ENCODE measurements around the gene ATP6V1D.
"Not testable (repeated sequence)": the region's sequence is repeated elsewhere in the genome, so short reads cannot be mapped to it uniquely, and the experiment has no call there.

ATP6V1D gene

DNA sequence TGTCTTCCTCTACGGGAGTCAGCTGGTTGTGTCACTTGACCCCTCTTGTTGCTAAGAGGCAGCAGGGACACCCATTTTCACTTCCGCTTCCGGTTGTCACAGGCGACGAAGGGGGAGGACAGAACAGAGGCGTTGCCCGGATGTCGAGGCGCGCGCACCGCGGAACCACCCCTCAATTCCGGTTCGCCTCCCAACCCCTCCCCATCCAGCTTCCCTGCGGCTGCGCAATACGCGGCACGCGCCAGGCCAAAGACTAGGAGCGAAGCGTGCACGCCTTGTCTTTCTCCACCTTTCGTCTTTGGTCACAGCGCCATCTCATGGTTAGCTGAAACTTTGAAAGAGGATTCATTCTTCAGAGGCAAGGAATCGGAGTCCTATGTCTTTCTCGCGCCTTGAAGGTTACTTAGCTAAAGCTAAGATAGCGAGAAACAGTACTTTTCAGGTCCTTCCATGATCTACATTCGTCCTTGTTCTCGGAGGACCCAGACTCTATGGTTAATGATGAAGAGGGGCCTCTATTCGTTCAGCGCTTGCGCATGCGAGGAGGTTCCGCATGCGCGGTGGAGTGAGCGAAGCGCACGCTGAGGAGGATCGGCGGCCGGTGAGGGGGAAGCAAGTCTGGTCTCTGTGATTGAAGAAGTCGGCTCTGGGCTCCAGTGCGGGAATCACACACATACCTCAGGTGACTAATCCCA, at the start of gene ATP6V1D, which contains the start of gene EIF2S1:
Gene ATP6V1D, minus strand, starts transcription at position 30 of the 695 bp plus-strand sequence. CDS start 106 bp downstream, outside the sequence.
Gene EIF2S1, plus strand, starts transcription at position 554 of the 695 bp plus-strand sequence. CDS start 4,440 bp downstream, outside the sequence.
- TF ChIP-seq L3MBTL2 (conservative IDR thresholded peaks at IDR 0.05) = peak; percentile 77
- no peak for TF ChIP-seq FOXM1 (IDR thresholded peaks at IDR 0.05; ENCODE audit: borderline replicate concordance)
- TF ChIP-seq NFRKB (IDR thresholded peaks at IDR 0.05) = no peak
- TF ChIP-seq FOXK2 (IDR thresholded peaks at IDR 0.05) = peak; percentile 68; the same call in 1 of the 2 replicates
- TF ChIP-seq CTBP1 (IDR thresholded peaks at IDR 0.05; ENCODE audit: borderline replicate concordance) = no peak
- TF ChIP-seq SP1 (IDR thresholded peaks at IDR 0.05) = no peak
- TF ChIP-seq PKNOX1 (IDR thresholded peaks at IDR 0.05) = peak; percentile 75
- no peak for TF ChIP-seq HDGF (IDR thresholded peaks at IDR 0.05; ENCODE audit: borderline replicate concordance)
- no peak for TF ChIP-seq TARDBP (IDR thresholded peaks at IDR 0.05)
- peak; percentile 82 for TF ChIP-seq ELF4 (IDR thresholded peaks at IDR 0.05)
- TF ChIP-seq FOXA1 (IDR thresholded peaks at IDR 0.05) = no peak
- CTCF ChIA-PET = interaction anchor here (0.6 to 1.6 kb wide), 18 partner anchors 9 to 947 kb away, joined by 3 to 9 read pairs (median 4); no protein-coding TSS in a partner anchor
- POLR2A ChIA-PET = interaction anchor here (0.6 to 1.6 kb wide), 8 partner anchors 9 to 336 kb away, joined by 3 to 7 read pairs (median 3); partner anchors contain the start of gene RDH11
- DNase-seq (ENCODE audit: extremely low spot score) = peak; percentile 97

DNA sequence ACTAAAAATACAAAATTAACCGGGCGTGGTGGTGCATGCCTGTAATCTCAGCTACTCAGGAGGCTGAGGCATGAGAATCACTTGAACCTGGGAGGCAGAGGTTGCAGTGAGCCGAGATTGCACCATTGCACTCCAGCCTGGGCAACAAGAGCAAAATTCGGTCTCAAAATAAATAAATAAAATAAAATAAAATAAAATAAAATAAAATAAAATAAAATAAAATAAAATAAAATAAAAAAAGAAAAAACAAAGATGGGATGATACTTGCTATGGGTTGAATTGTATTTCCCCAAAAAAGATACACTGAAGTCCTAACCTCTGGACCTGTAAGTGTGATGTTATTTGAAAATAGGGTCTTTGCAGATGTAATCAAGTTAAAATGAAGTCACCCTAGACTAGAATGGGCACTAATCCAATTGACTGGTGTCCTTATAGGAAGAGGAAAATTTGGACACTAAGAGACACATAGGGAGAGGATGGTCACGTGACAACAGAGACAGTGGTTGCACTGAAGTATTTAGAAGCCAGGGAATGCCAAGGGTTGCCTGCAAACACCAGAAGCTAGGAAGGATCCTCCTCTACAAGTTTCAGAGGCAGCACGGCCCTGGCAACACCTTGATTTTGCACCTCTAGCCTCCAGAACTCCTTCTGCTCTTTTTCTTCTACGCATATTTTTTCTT, 48.7 kb upstream of the ATP6V1D start:
- DNase-seq (ENCODE audit: extremely low spot score); CTCF ChIA-PET: not testable (repeated sequence)

DNA sequence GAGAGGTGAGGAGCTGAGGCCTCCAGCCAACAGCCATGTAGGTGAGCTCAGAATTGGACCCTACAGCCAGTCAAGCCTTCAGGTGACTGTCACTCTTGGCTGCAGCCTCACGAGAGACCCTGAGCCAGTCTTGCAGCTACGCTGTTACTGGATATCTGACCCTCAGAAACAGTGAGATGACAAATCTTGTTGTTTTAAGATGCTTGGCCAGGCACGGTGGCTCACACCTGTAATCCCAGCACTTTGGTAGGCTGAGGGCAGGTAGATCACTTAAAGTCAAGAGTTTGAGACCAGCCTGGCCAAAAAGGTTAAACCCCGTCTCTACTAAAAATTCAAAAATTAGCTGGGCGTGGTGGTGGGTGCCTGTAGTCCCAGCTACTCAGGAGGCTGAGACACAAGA, 46.2 kb upstream of the ATP6V1D start:
- no peak for TF ChIP-seq PKNOX1 (IDR thresholded peaks at IDR 0.05)
- TF ChIP-seq CTBP1 (IDR thresholded peaks at IDR 0.05; ENCODE audit: borderline replicate concordance) = no peak
- no peak for TF ChIP-seq FOXA1 (IDR thresholded peaks at IDR 0.05)
- no peak for TF ChIP-seq ZNF384 (IDR thresholded peaks at IDR 0.05)
- no peak for TF ChIP-seq NFRKB (IDR thresholded peaks at IDR 0.05)
- no peak for TF ChIP-seq TARDBP (IDR thresholded peaks at IDR 0.05)
- no peak for TF ChIP-seq HDGF (IDR thresholded peaks at IDR 0.05; ENCODE audit: borderline replicate concordance)
- TF ChIP-seq ELF4 (IDR thresholded peaks at IDR 0.05) = no peak
- TF ChIP-seq BHLHE40 (IDR thresholded peaks at IDR 0.05; ENCODE audit: borderline replicate concordance) = no peak
- no peak for TF ChIP-seq FOXM1 (IDR thresholded peaks at IDR 0.05; ENCODE audit: borderline replicate concordance)
- TF ChIP-seq ARNT (IDR thresholded peaks at IDR 0.05) = no peak
- TF ChIP-seq FOXK2 (IDR thresholded peaks at IDR 0.05) = no peak
- TF ChIP-seq SP1 (IDR thresholded peaks at IDR 0.05) = no peak
- no peak for TF ChIP-seq LEF1 (IDR thresholded peaks at IDR 0.05; ENCODE audit: borderline replicate concordance)
- TF ChIP-seq SUZ12 (IDR thresholded peaks at IDR 0.05) = no peak
- no peak for TF ChIP-seq L3MBTL2 (conservative IDR thresholded peaks at IDR 0.05)
- ChIA-PET POLR2A (no interaction called here), CTCF (interaction anchor here (1.6 kb wide), 1 partner anchor 46 kb away, joined by 4 read pairs; the partner anchor contains the start of genes ATP6V1D and EIF2S1)
- no peak for DNase-seq (ENCODE audit: extremely low spot score)

More for the DNA sequence above, 48.7 kb upstream of the ATP6V1D start:
- POLR2A ChIA-PET = not testable (repeated sequence)

DNA sequence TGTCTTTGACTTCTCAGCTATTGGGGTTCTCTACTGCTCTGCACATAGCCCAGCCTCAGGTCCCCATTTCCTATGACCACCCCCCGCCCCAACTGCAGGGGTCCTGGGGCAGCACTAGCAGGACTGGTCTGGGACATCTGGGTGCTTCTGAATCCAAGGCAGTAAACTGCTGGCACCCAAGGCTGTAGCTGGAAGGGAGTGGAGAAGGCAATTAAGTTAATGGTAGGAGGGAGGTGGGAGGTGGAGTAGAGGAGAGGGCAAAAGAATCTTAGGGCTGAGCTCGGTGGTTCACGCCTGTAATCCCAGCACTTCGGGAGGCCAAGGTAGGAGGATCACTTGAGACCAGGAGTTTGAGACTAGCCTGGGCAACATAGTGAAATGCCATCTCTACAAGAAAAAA, 40.8 kb upstream of the ATP6V1D start:
- TF ChIP-seq BHLHE40 (IDR thresholded peaks at IDR 0.05; ENCODE audit: borderline replicate concordance) = no peak
- TF ChIP-seq NFRKB (IDR thresholded peaks at IDR 0.05) = no peak
- no peak for TF ChIP-seq L3MBTL2 (conservative IDR thresholded peaks at IDR 0.05)
- TF ChIP-seq ARNT (IDR thresholded peaks at IDR 0.05) = no peak
- TF ChIP-seq ELF4 (IDR thresholded peaks at IDR 0.05) = no peak
- TF ChIP-seq SP1 (IDR thresholded peaks at IDR 0.05) = no peak
- no peak for TF ChIP-seq LEF1 (IDR thresholded peaks at IDR 0.05; ENCODE audit: borderline replicate concordance)
- no peak for TF ChIP-seq CTBP1 (IDR thresholded peaks at IDR 0.05; ENCODE audit: borderline replicate concordance)
- no peak for TF ChIP-seq SUZ12 (IDR thresholded peaks at IDR 0.05)
- no peak for TF ChIP-seq TARDBP (IDR thresholded peaks at IDR 0.05)
- ChIA-PET POLR2A (no interaction called here), CTCF (interaction anchor here (1.1 kb wide), 1 partner anchor 170 kb away, joined by 3 read pairs; no protein-coding TSS in a partner anchor)
- no peak for DNase-seq (ENCODE audit: extremely low spot score)

DNA sequence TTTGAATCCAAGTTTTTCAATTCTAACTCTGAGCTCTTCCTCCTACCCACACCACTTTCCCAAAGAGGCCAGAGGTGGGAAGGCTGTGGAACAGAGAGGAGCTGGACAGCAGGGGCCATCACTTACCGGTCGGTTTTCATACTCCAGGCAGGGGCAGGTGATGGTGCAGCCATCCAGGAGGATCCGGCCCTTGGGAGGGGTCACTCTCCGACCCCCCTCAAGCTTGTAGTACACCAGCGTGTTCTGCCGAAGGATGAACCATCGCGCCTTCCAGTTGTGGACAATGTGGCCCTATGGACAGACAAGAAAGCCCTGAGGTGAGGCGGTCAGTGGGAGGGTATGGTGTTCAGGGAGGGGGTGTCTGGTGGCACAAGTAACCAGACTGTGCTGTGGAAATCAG, 37.9 kb upstream of the ATP6V1D start:
- ChIA-PET CTCF (no interaction called here), POLR2A (no interaction called here)
- no peak for DNase-seq (ENCODE audit: extremely low spot score)
- TF ChIP-seq BHLHE40 (IDR thresholded peaks at IDR 0.05; ENCODE audit: borderline replicate concordance) (no peak), PKNOX1 (IDR thresholded peaks at IDR 0.05) (no peak), FOXA1 (IDR thresholded peaks at IDR 0.05) (no peak)

DNA sequence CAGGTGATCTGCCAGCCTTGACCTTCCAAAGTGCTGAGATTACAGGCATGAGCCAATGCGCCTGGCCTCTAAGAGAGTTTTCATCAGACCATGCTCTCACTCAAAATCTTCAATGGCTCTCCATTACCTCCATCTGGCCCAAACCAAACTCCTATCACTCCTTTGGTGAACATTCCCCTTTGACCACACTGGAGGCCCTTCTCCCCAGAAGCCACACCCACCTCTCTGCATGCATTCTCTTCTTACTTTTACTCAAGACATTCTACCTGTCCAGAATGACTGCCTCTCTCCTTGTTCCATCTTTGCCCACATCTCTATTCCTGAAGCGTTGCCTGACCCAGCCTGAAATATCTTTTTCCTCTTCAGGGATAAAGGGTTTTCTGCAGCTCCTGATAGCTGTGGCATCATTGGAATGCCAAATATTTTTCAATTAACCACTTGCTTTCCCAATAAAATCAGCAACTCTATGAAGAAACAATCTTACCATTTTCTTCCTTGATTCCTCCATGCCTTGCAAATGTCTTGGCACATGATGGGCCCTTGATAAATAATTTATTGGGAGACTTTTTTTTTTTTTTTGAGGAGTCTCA, 36.9 kb upstream of the ATP6V1D start:
- DNase-seq (ENCODE audit: extremely low spot score) = no peak
- TF ChIP-seq L3MBTL2 (conservative IDR thresholded peaks at IDR 0.05) (no peak), NFRKB (IDR thresholded peaks at IDR 0.05) (no peak), PKNOX1 (IDR thresholded peaks at IDR 0.05) (no peak), HDGF (IDR thresholded peaks at IDR 0.05; ENCODE audit: borderline replicate concordance) (no peak), TARDBP (IDR thresholded peaks at IDR 0.05) (no peak), LEF1 (IDR thresholded peaks at IDR 0.05; ENCODE audit: borderline replicate concordance) (no peak), FOXM1 (IDR thresholded peaks at IDR 0.05; ENCODE audit: borderline replicate concordance) (no peak), ZNF384 (IDR thresholded peaks at IDR 0.05) (no peak), ARNT (IDR thresholded peaks at IDR 0.05) (no peak), BHLHE40 (IDR thresholded peaks at IDR 0.05; ENCODE audit: borderline replicate concordance) (no peak), CTBP1 (IDR thresholded peaks at IDR 0.05; ENCODE audit: borderline replicate concordance) (no peak), SUZ12 (IDR thresholded peaks at IDR 0.05) (no peak), SP1 (IDR thresholded peaks at IDR 0.05) (no peak), FOXK2 (IDR thresholded peaks at IDR 0.05) (no peak), ELF4 (IDR thresholded peaks at IDR 0.05) (no peak), FOXA1 (IDR thresholded peaks at IDR 0.05) (no peak)
- POLR2A ChIA-PET = no interaction called here
- CTCF ChIA-PET = interaction anchor here (0.6 kb wide), 1 partner anchor 1378 kb away, joined by 3 read pairs; no protein-coding TSS in a partner anchor
